ENCODE results near the gene PAPSS2. TPM values are rescaled to one million over a fixed set of nuclear protein-coding genes. Genes with fewer than 3 reads are reported as not detected.

PAPSS2 gene
- total and polyA plus RNA-seq, 2 donors (not counting 3 experiments of a cell fraction or from before 2014, with no cell fraction given): 27.9 to 82.6 TPM

DNA sequence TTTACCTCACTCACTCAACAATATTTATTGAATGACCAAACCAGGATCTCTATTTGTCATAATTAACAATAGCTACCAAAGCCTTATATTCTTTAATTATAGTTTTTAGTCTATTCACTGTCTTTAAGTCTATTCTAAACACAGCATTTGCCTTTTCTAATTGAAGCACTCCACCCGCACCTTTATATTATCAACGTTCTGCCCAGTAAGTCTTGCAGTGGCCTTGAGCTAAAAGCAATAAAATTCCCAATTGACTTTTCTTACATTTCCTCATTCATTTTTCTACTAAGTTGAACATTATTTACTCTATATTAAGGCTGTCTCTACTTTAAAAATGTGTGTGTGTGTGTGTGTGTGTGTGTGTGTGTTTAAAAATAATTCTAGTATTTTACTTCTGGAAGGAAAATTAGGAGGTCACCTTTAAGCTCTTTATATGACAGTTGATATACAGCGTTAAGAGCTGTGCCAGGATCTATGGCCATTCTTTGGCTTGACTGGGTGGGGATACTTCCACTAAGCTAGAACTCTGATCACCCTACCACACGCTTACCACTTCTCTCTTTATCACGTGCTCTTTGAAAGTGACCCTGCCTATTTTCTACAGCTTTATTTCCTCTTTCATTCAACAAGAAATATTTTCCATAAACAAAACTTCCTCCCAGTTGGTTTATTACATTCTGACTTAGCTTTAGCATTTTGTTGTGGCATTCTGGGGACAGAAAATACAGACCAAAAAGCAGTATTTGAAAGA, 8.8 kb downstream of the PAPSS2 start:
- H2AFZ ChIP-seq (ENCODE audit: low read depth, low read length): no peak overlapping the region
- no peaks in the 10 kb centered on the region for H3K4me1 ChIP-seq (ENCODE audit: control insufficient read depth, extremely low read depth, insufficient read depth, low read length)
- H3K4me3 ChIP-seq (replicated peaks in 1 of 3; ENCODE audit: insufficient read depth in 1 of 3, low read depth in 1 of 3, low read length in 3 of 3): no peak overlapping the region
- no peaks in the 10 kb centered on the region for H3K9me3 ChIP-seq (replicated peaks; ENCODE audit: control insufficient read depth, insufficient read depth, low read length)
- no TSS peak for BruUV-seq (replicated peaks)
- no peaks in the 10 kb centered on the region for H3K27me3 ChIP-seq (ENCODE audit: control insufficient read depth in 2 of 2, insufficient read depth in 2 of 2, low read length in 2 of 2)
- dilution Hi-C loops (cut with MboI; ENCODE audit: extremely low pct_ligation_motif_present, low sequenced_read_pairs) (no loop called here), intact Hi-C loops (cut with micrococcal nuclease) (no loop called here)
- no peaks in the 10 kb centered on the region for H3K9me1 ChIP-seq (replicated peaks; ENCODE audit: control insufficient read depth, extremely low read depth, insufficient read depth, low read length)
- no peak for FAIRE-seq
- POLR2A ChIA-PET: no interaction called here
- TF ChIP-seq POLR2AphosphoS5 (IDR thresholded peaks at IDR 0.05; ENCODE audit: insufficient read depth, low read depth, low read length) (no peak), MYC (IDR thresholded peaks at IDR 0.05; ENCODE audit: low read depth, low read length) (no peak), POLR2A (IDR thresholded peaks at IDR 0.05; ENCODE audit: low read depth, low read length) (no peak), EZH2 (IDR thresholded peaks at IDR 0.05; ENCODE audit: borderline replicate concordance, low read depth, low read length, severe bottlenecking) (no peak), GATA2 (IDR thresholded peaks at IDR 0.05; ENCODE audit: insufficient read depth, insufficient read length, low read depth, low read length) (no peak), JUN (IDR thresholded peaks at IDR 0.05; ENCODE audit: borderline replicate concordance, insufficient read depth, insufficient read length, low read depth) (no peak), FOS (IDR thresholded peaks at IDR 0.05; ENCODE audit: borderline replicate concordance, insufficient read depth, low read length) (no peak)
- TF ChIP-seq, protein P1, sequence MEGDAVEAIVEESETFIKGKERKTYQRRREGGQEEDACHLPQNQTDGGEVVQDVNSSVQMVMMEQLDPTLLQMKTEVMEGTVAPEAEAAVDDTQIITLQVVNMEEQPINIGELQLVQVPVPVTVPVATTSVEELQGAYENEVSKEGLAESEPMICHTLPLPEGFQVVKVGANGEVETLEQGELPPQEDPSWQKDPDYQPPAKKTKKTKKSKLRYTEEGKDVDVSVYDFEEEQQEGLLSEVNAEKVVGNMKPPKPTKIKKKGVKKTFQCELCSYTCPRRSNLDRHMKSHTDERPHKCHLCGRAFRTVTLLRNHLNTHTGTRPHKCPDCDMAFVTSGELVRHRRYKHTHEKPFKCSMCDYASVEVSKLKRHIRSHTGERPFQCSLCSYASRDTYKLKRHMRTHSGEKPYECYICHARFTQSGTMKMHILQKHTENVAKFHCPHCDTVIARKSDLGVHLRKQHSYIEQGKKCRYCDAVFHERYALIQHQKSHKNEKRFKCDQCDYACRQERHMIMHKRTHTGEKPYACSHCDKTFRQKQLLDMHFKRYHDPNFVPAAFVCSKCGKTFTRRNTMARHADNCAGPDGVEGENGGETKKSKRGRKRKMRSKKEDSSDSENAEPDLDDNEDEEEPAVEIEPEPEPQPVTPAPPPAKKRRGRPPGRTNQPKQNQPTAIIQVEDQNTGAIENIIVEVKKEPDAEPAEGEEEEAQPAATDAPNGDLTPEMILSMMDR (IDR thresholded peaks at IDR 0.05; ENCODE audit: extremely low read depth in 1 of 2, insufficient read depth in 1 of 2, low read depth in 1 of 2, low read length in 2 of 2): no peak
- TF ChIP-seq, protein P2, sequence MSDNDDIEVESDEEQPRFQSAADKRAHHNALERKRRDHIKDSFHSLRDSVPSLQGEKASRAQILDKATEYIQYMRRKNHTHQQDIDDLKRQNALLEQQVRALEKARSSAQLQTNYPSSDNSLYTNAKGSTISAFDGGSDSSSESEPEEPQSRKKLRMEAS (IDR thresholded peaks at IDR 0.05; ENCODE audit: insufficient read depth, insufficient read length): no peak
- no peak for DNase-seq (ENCODE audit: low read depth, low spot score)
- H4K20me1 ChIP-seq (replicated peaks; ENCODE audit: control insufficient read depth, extremely low read depth, insufficient read depth, low read length): no peaks in the 10 kb centered on the region
- H3K36me3 ChIP-seq (ENCODE audit: control insufficient read depth in 2 of 2, extremely low read depth in 1 of 2, insufficient read depth in 2 of 2, low read length in 2 of 2): peaks cover 0 to 5% of the 10 kb centered on the region in 2 experiments
- H3K9ac ChIP-seq (replicated peaks; ENCODE audit: extremely low read depth, insufficient read depth, low read length): no peak overlapping the region
- no peak overlapping the region for H3K4me2 ChIP-seq (ENCODE audit: insufficient read depth, low read length)
- no peak overlapping the region for H3K27ac ChIP-seq (ENCODE audit: insufficient read depth, low read depth, low read length)
- CTCF ChIA-PET: interaction anchor here (0.6 to 1.2 kb wide), 3 partner anchors 8 to 22 kb away, joined by 3 to 4 read pairs (median 4); no protein-coding TSS in a partner anchor
- H3K79me2 ChIP-seq (ENCODE audit: control insufficient read depth, insufficient read depth, low read length): peaks cover 63% of the 10 kb centered on the region

Measured in endothelial cell of umbilical vein (primary cell).